ENCODE measurements around the gene NXN. TPM values are rescaled to one million over a fixed set of nuclear protein-coding genes. Genes with fewer than 3 reads are reported as not detected.
A peak's percentile ranks its signal among the peaks of the same experiment; 100 is the strongest.

The NXN gene
- total and polyA plus RNA-seq, 9 donors, result 5.5 to 34.8 (median 28.4) TPM

GRCh38 chr17:1005361-1005946 is 25.9 kb upstream of the NXN start:
- Histone ChIP-seq H3K4me3 (no peak overlapping the region), H3K27me3 (no peaks in the 10 kb centered on the region), H3K9me3 (no peaks in the 10 kb centered on the region), H3K36me3 (no peaks in the 10 kb centered on the region), H3K27ac (peak overlapping the region in 1 of 2 donors; percentile 68), H3K4me1 (ENCODE audit: insufficient read depth) (peaks cover 22% of the 10 kb centered on the region)
- TF ChIP-seq EP300 (IDR thresholded peaks at IDR 0.05) (no peak), POLR2A (IDR thresholded peaks at IDR 0.05) (no peak), CTCF (IDR thresholded peaks at IDR 0.05) (no peak)
- peak; percentile 79 to 89 (median 87) for DNase-seq
- 10 to 25% (median 14%) methylated on average over 23 of the region's 23 CpGs for WGBS, 3 donors
- intact Hi-C loops (cut with DNase I), result loop anchor here in 1 of 4 donors (5.0 kb wide), 1 partner anchor 42 kb away; no protein-coding TSS in a partner anchor

GRCh38 chr17:1004769-1005295 is 25.3 kb upstream of the NXN start:
- peaks cover 22% of the 10 kb centered on the region for H3K4me1 ChIP-seq (ENCODE audit: insufficient read depth)
- no peak overlapping the region for H3K4me3 ChIP-seq
- intact Hi-C loops (cut with DNase I), result loop anchor here in 1 of 4 donors (5.0 kb wide), 1 partner anchor 42 kb away; no protein-coding TSS in a partner anchor
- no peaks in the 10 kb centered on the region for H3K36me3 ChIP-seq
- peak overlapping the region in 1 of 2 donors; percentile 66 for H3K27ac ChIP-seq
- H3K9me3 ChIP-seq, result no peaks in the 10 kb centered on the region
- DNase-seq, result no peak
- no peaks in the 10 kb centered on the region for H3K27me3 ChIP-seq
- 35 to 62% (median 52%) methylated on average over 13 of the region's 13 CpGs for WGBS, 3 donors
- TF ChIP-seq EP300 (IDR thresholded peaks at IDR 0.05) (no peak), CTCF (IDR thresholded peaks at IDR 0.05) (no peak), POLR2A (IDR thresholded peaks at IDR 0.05) (no peak)

GRCh38 chr17:1003972-1004768 is 24.6 kb upstream of the NXN start:
- intact Hi-C loops (cut with DNase I), result no loop called here
- Histone ChIP-seq H3K4me1 (ENCODE audit: insufficient read depth) (peaks cover 22% of the 10 kb centered on the region), H3K27me3 (no peaks in the 10 kb centered on the region), H3K9me3 (no peaks in the 10 kb centered on the region), H3K4me3 (no peak overlapping the region), H3K27ac (peak overlapping the region in 1 of 2 donors; percentile 66), H3K36me3 (no peaks in the 10 kb centered on the region)
- WGBS, 3 donors, result 18 to 61% (median 40%) methylated on average over 30 of the region's 30 CpGs
- TF ChIP-seq POLR2A (IDR thresholded peaks at IDR 0.05) (no peak), CTCF (IDR thresholded peaks at IDR 0.05) (no peak), EP300 (IDR thresholded peaks at IDR 0.05) (no peak)
- peak; percentile 49 to 79 (median 59) for DNase-seq

- Histone ChIP-seq H3K4me1 (ENCODE audit: insufficient read depth) (peaks cover 21% of the 10 kb centered on the region), H3K9me3 (no peaks in the 10 kb centered on the region), H3K27ac (peak overlapping the region in 1 of 2 donors; percentile 66), H3K36me3 (no peaks in the 10 kb centered on the region), H3K4me3 (no peak overlapping the region), H3K27me3 (no peaks in the 10 kb centered on the region)
- DNase-seq, result no peak
- intact Hi-C loops (cut with DNase I), result no loop called here
- 64 to 88% (median 69%) methylated on average over 5 of the region's 5 CpGs for WGBS, 3 donors
- TF ChIP-seq CTCF (IDR thresholded peaks at IDR 0.05), result no peak
- no peak for TF ChIP-seq POLR2A (IDR thresholded peaks at IDR 0.05)
- no peak for TF ChIP-seq EP300 (IDR thresholded peaks at IDR 0.05)
These were observed 24.0 kb upstream of the NXN start for GRCh38 chr17:1003633-1003971.

All from ovary (tissue), 9 donors.